Uterus (tissue), 2 donors: ENCODE measurements around the gene FOXA2.

Experiments
- POLR2A ChIP-seq, 2 donors: fragments of 450-650 bp; IDR thresholded peaks; one replicate each; pipeline ENCODE4 v1.6.1; 2016; ENCODE audit warnings: antibody characterized with exemption in 2 of 2, mild to moderate bottlenecking in 1 of 2, moderate library complexity in 1 of 2
- TF ChIP-seq, protein P1 (sequence below), 4 experiments: fragments of 200-600 bp in 2 of 4; fragments of 450-650 bp in 2 of 4; sonication (generic) in 2 of 4; IDR thresholded peaks; one replicate each; pipeline ENCODE4 v1.5.1; 2016 to 2019; ENCODE audit warnings: antibody characterized with exemption in 4 of 4, mild to moderate bottlenecking in 2 of 4, moderate library complexity in 1 of 4

DNA sequence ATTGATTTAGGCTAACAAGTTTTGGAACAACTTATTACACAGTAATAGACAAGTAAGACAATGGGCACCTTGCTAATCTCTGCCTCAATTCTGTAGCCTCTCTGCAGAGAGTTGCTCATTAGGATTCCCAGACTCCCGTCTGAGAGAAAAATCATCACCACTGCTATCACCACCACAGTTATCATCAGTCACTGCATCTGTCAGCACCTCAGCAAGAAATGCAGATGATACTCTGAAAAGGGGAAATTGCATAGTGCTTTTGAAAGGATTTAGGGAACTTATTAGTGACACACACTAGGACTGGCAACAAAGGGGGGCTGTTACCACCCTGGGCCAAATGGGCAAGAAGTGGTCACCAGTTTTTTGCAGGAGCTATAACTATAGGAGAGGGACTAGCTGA is 39.9 kb downstream of the FOXA2 start:
- TF ChIP-seq, protein P1, sequence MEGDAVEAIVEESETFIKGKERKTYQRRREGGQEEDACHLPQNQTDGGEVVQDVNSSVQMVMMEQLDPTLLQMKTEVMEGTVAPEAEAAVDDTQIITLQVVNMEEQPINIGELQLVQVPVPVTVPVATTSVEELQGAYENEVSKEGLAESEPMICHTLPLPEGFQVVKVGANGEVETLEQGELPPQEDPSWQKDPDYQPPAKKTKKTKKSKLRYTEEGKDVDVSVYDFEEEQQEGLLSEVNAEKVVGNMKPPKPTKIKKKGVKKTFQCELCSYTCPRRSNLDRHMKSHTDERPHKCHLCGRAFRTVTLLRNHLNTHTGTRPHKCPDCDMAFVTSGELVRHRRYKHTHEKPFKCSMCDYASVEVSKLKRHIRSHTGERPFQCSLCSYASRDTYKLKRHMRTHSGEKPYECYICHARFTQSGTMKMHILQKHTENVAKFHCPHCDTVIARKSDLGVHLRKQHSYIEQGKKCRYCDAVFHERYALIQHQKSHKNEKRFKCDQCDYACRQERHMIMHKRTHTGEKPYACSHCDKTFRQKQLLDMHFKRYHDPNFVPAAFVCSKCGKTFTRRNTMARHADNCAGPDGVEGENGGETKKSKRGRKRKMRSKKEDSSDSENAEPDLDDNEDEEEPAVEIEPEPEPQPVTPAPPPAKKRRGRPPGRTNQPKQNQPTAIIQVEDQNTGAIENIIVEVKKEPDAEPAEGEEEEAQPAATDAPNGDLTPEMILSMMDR (IDR thresholded peaks at IDR 0.05) = no peak
- no peak for TF ChIP-seq POLR2A (IDR thresholded peaks at IDR 0.05)
